GM18858 (cell line): ENCODE results near the gene IRX1.

Experiments used
- ATAC-seq: cut with Tn5 transposase; IDR thresholded peaks from one replicate; pipeline ENCODE4 v1.9.1; 2021; ENCODE audit not compliant: unreplicated experiment

Gene IRX1

DNA sequence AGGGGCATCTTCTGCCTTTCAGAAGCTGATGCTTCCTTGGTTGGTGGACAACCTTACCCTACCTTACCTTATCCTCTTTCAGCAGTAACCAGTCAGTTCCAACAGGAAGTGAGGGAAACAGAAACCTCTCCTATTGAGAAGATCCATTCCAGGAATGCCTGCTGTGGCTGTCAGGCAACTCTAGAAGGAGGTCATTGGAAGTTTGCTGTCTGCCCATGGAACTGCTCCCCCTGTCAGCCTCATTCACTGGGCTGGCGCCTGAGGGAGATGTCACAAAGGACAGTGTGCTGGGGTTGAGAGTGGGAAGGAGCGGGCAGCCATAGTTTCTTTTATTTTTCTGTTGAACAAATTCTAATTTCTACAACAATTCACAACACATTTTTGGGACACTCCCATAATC, 54.7 kb downstream of the IRX1 start:
- ATAC-seq, result no peak

DNA sequence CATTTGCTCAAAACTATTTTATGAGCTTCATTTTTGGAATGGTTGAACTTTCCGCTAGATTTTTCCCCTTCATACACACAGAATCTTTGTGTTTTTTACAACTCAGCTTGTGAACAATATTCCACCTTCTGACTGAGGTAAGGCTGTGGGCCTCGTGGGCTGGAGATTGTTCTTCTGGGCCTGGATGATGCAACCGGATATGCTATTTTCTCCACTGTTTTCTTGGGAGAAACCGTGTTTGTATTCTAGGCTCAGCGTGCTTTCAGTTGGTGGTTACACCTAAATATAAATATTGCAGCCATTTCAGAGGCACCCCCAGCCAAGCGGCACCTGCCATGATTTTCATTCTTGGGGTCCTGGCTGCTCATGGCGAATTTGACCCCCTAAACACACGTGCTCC, 55.2 kb downstream of the IRX1 start:
- ATAC-seq, result no peak
